A549 (cell line): Measurements from ENCODE around the gene FKBP15. TPM values are rescaled to one million over a fixed set of nuclear protein-coding genes. Genes with fewer than 3 reads are reported as not detected.

ENCODE experiments used
- ATAC-seq, 2 experiments: fragments of 200-7000 bp in 1 of 2; fragments of >200 bp in 1 of 2; cut with Nextera tagmentation in 1 of 2; cut with Tn5 transposase in 1 of 2; 3 replicates each; pipeline versions ENCODE4 v1.8.0 to v1.9.1; 2018 to 2020; ENCODE audit warnings: mild to moderate bottlenecking in 1 of 2, moderate library complexity in 1 of 2
- CTCF ChIA-PET: fragments of 300-600 bp; sonication (Branson Sonifier 250); formaldehyde crosslinking; extraction: SDS; loops from one replicate; lab custom pipeline; 2021; ENCODE audit warnings: antibody characterized with exemption, inconsistent platforms; lab: Yijun Ruan, JAX
- POLR2A ChIA-PET: fragments of 350-600 bp; formaldehyde crosslinking; extraction: SDS; loops from one replicate; lab custom pipeline; 2021; ENCODE audit warnings: antibody characterized with exemption, inconsistent platforms; lab: Yijun Ruan, JAX
- DNase-seq, 2 experiments: peaks; one replicate each; pipeline versions ENCODE4 v3.0.0 to v3.0.0-alpha.2; 2011 to 2016; ENCODE audit warnings: low read depth in 1 of 2, low spot score in 1 of 2
- FAIRE-seq: peaks from 2 replicates; lab custom pipeline; 2011; peaks lifted over from hg19 to GRCh38; lab: Jason Lieb, UNC
- H3K27ac ChIP-seq, 2 experiments: fragments of >200 bp; sonication (Bioruptor Twin); formaldehyde crosslinking; 3 replicates each; pipeline ENCODE4 v1.5.1; 2016 to 2017
- H3K4me1 ChIP-seq: fragments of >200 bp; sonication (Bioruptor Twin); formaldehyde crosslinking; 3 replicates; pipeline ENCODE4 v1.6.1; 2016
- H3K4me2 ChIP-seq: fragments of >200 bp; sonication (Bioruptor Twin); formaldehyde crosslinking; 3 replicates; pipeline ENCODE4 v1.6.1; 2016
- H3K4me3 ChIP-seq: fragments of >200 bp; sonication (Bioruptor Twin); formaldehyde crosslinking; 3 replicates; pipeline ENCODE4 v1.5.1; 2016
- H3K9me3 ChIP-seq: fragments of >200 bp; sonication (Bioruptor Twin); formaldehyde crosslinking; 3 replicates; pipeline ENCODE4 v1.6.1; 2016
- CBX2 ChIP-seq: fragments of 200-600 bp; sonication (generic); IDR thresholded peaks from 2 replicates; pipeline ENCODE4 v1.6.1; 2016; ENCODE audit warnings: low read depth, mild to moderate bottlenecking, borderline replicate concordance
- CEBPB ChIP-seq, 2 experiments: fragments of >200 bp in 1 of 2; sonication (Bioruptor Twin) in 1 of 2; formaldehyde crosslinking in 1 of 2; IDR thresholded peaks; 2 replicates each; pipeline ENCODE4 v1.6.1; 2012 to 2016
- CHD2 ChIP-seq: fragments of 150-350 bp; IDR thresholded peaks from 2 replicates; pipeline ENCODE4 v1.6.1; 2014; ENCODE audit warnings: low read length; ENCODE audit not compliant: partially characterized antibody
- CHD4 ChIP-seq: fragments of 200-600 bp; sonication (generic); IDR thresholded peaks from 2 replicates; pipeline ENCODE4 v1.6.1; 2016; ENCODE audit warnings: antibody characterized with exemption, mild to moderate bottlenecking, borderline replicate concordance
- EHF ChIP-seq: fragments of 250-450 bp; sonication (Bioruptor Pico); IDR thresholded peaks from 2 replicates; pipeline ENCODE4 v1.5.0; 2020; ENCODE audit warnings: mild to moderate bottlenecking
- EHMT2 ChIP-seq: fragments of 200-600 bp; sonication (generic); IDR thresholded peaks from 2 replicates; pipeline ENCODE4 v1.6.1; 2016; ENCODE audit warnings: antibody characterized with exemption, low read depth, mild to moderate bottlenecking, moderate library complexity
- FOSB ChIP-seq: fragments of 250-450 bp; sonication (Bioruptor Pico); IDR thresholded peaks from 2 replicates; pipeline ENCODE4 v1.5.0; 2020; ENCODE audit warnings: mild to moderate bottlenecking, moderate library complexity
- FOXS1 ChIP-seq: fragments of 250-450 bp; sonication (Bioruptor Pico); IDR thresholded peaks from 2 replicates; pipeline ENCODE4 v1.5.0; 2020; ENCODE audit warnings: mild to moderate bottlenecking, moderate library complexity
- HDAC2 ChIP-seq: fragments of 200-600 bp; sonication (generic); IDR thresholded peaks from 2 replicates; pipeline ENCODE4 v1.6.1; 2016
- HEYL ChIP-seq: fragments of 250-450 bp; sonication (Bioruptor Pico); IDR thresholded peaks from 2 replicates; pipeline ENCODE4 v1.8.0; 2021; ENCODE audit warnings: mild to moderate bottlenecking, moderate library complexity
- JUNB ChIP-seq: fragments of >200 bp; sonication (Bioruptor Twin); formaldehyde crosslinking; IDR thresholded peaks from 2 replicates; pipeline ENCODE4 v1.6.1; 2016
- NPAS2 ChIP-seq: fragments of 250-450 bp; sonication (Bioruptor Pico); IDR thresholded peaks from 2 replicates; pipeline ENCODE4 v1.8.0; 2022; ENCODE audit warnings: mild to moderate bottlenecking, moderate library complexity, borderline replicate concordance
- NR3C1 ChIP-seq: fragments of >200 bp; sonication (Bioruptor Twin); formaldehyde crosslinking; IDR thresholded peaks from 3 replicates; pipeline ENCODE4 v1.6.1; 2017
- PHF8 ChIP-seq: fragments of 200-600 bp; sonication (generic); IDR thresholded peaks from 2 replicates; pipeline ENCODE4 v1.6.1; 2016; ENCODE audit warnings: low read depth, mild to moderate bottlenecking, antibody characterized with exemption, moderate library complexity, borderline replicate concordance
- RNF2 ChIP-seq: fragments of 200-600 bp; sonication (generic); IDR thresholded peaks from 2 replicates; pipeline ENCODE4 v1.6.1; 2016; ENCODE audit warnings: low read depth, mild to moderate bottlenecking, antibody characterized with exemption, moderate library complexity, borderline replicate concordance
- SREBF2 ChIP-seq: fragments of 450-650 bp; IDR thresholded peaks from 2 replicates; pipeline ENCODE4 v1.6.1; 2014; ENCODE audit warnings: mild to moderate bottlenecking, moderate library complexity
- TFCP2L1 ChIP-seq: fragments of 250-450 bp; sonication (Bioruptor Pico); IDR thresholded peaks from 2 replicates; pipeline ENCODE4 v1.5.0; 2021; ENCODE audit warnings: mild to moderate bottlenecking
- TP53 ChIP-seq: fragments of 250-450 bp; sonication (Bioruptor Pico); IDR thresholded peaks from 2 replicates; pipeline ENCODE4 v1.5.0; 2021; ENCODE audit warnings: mild to moderate bottlenecking, moderate library complexity
- ZFP36 ChIP-seq: fragments of 450-650 bp; IDR thresholded peaks from 2 replicates; pipeline ENCODE4 v1.6.1; 2014; ENCODE audit warnings: borderline replicate concordance; ENCODE audit not compliant: partially characterized antibody
- ZNF302 ChIP-seq: fragments of 250-450 bp; sonication (Bioruptor Pico); IDR thresholded peaks from 2 replicates; pipeline ENCODE4 v1.9.0; 2021; ENCODE audit warnings: inconsistent platforms, mild to moderate bottlenecking, moderate library complexity
- ZSCAN20 ChIP-seq: fragments of 250-450 bp; sonication (Bioruptor Pico); IDR thresholded peaks from 2 replicates; pipeline ENCODE4 v1.8.0; 2022; ENCODE audit warnings: mild to moderate bottlenecking, moderate library complexity
- WGBS: methylation state at CpG from one replicate; pipeline ENCODE4 v1.1.6; 2017; ENCODE audit errors: missing lambda C conversion rate; 5-methylcytosine and 5-hydroxymethylcytosine counted together
- polyA plus RNA-seq, 4 experiments: library from polyadenylated mRNA; depleted of rRNA in 3 of 4; stranded (reverse); fragments of >200 nt; fragmentation: RNase III in 1 of 4; extraction: RNeasy Plus Mini Kit Qiagen cat#74134 plus additional on column Dnase treatment in 1 of 4; gene quantifications; 2 replicates in 3 of 4; 3 replicates in 1 of 4; pipeline ENCODE4 v1.2.3, GENCODE V29; 2011 to 2017
- TF ChIP-seq, protein P1 (sequence below): fragments of 250-450 bp; sonication (Bioruptor Pico); IDR thresholded peaks from 2 replicates; pipeline ENCODE4 v1.5.0; 2020; ENCODE audit warnings: low read depth, mild to moderate bottlenecking, moderate library complexity
- TF ChIP-seq, protein P2 (sequence below): fragments of 200-600 bp; sonication (generic); IDR thresholded peaks from 2 replicates; pipeline ENCODE4 v1.6.1; 2016; ENCODE audit warnings: antibody characterized with exemption, mild to moderate bottlenecking, moderate library complexity
- TF ChIP-seq, protein P3 (sequence below): IDR thresholded peaks from 2 replicates; pipeline ENCODE4 v1.6.1; 2012
- TF ChIP-seq, protein P4 (sequence below): IDR thresholded peaks from 2 replicates; pipeline ENCODE4 v1.6.1; 2012
- TF ChIP-seq, protein P5 (sequence below): fragments of 450-650 bp; IDR thresholded peaks from 2 replicates; pipeline ENCODE4 v1.6.1; 2014; ENCODE audit warnings: antibody characterized with exemption

FKBP15 gene
- polyA plus RNA-seq, 2 of the 4 experiments (the other 2 are of a cell fraction): 14.1 to 26.0 TPM

DNA sequence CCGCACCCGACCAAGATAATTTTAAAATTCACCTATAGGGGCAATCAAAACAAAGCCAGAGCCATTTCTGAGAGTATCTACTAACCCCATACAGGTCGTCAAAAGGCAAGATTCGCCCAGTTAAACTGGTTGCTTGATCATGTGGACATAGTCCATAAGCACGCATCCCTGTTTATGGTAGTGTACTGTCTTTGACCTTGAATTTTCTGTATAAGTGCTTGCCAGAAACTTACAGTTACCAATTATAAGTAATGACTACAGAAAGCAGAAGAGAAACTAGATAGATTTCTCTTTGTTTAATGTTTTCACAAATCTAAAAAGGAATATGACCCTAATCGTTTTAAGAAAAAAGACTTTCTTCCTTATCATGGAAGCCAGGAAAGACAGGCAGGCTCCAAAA lies 25.9 kb upstream of the FKBP15 start:
- TF ChIP-seq FOSB (no peak), ZFP36 (no peak), EHF (CRISPR knock-in tag) (no peak), RNF2 (no peak), TFCP2L1 (no peak), EHMT2 (no peak), JUNB (no peak), NR3C1 (no peak), PHF8 (no peak), ZSCAN20 (CRISPR knock-in tag) (no peak), HEYL (CRISPR knock-in tag) (no peak)
- TF ChIP-seq, protein P1, sequence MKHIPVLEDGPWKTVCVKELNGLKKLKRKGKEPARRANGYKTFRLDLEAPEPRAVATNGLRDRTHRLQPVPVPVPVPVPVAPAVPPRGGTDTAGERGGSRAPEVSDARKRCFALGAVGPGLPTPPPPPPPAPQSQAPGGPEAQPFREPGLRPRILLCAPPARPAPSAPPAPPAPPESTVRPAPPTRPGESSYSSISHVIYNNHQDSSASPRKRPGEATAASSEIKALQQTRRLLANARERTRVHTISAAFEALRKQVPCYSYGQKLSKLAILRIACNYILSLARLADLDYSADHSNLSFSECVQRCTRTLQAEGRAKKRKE: no peak
- TF ChIP-seq, protein P2, sequence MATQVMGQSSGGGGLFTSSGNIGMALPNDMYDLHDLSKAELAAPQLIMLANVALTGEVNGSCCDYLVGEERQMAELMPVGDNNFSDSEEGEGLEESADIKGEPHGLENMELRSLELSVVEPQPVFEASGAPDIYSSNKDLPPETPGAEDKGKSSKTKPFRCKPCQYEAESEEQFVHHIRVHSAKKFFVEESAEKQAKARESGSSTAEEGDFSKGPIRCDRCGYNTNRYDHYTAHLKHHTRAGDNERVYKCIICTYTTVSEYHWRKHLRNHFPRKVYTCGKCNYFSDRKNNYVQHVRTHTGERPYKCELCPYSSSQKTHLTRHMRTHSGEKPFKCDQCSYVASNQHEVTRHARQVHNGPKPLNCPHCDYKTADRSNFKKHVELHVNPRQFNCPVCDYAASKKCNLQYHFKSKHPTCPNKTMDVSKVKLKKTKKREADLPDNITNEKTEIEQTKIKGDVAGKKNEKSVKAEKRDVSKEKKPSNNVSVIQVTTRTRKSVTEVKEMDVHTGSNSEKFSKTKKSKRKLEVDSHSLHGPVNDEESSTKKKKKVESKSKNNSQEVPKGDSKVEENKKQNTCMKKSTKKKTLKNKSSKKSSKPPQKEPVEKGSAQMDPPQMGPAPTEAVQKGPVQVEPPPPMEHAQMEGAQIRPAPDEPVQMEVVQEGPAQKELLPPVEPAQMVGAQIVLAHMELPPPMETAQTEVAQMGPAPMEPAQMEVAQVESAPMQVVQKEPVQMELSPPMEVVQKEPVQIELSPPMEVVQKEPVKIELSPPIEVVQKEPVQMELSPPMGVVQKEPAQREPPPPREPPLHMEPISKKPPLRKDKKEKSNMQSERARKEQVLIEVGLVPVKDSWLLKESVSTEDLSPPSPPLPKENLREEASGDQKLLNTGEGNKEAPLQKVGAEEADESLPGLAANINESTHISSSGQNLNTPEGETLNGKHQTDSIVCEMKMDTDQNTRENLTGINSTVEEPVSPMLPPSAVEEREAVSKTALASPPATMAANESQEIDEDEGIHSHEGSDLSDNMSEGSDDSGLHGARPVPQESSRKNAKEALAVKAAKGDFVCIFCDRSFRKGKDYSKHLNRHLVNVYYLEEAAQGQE: no peak
- TF ChIP-seq, all 56 proteins: peak for 0
- H3K9me3 ChIP-seq: 0 out of 3 replicates have a peak, but pooled peaks cover 4% of the 10 kb centered on the region
- POLR2A ChIA-PET: no interaction called here
- ATAC-seq (no peak), FAIRE-seq (no peak), DNase-seq (no peak)
- 91% methylated on average over 6 of the region's 6 CpGs for WGBS
- no peak overlapping the region for H3K4me2 ChIP-seq
- H3K4me1 ChIP-seq: no peaks in the 10 kb centered on the region
- H3K27ac ChIP-seq: no peak overlapping the region
- CTCF ChIA-PET: interaction anchor here (1.2 kb wide), 1 partner anchor 15 kb away, joined by 3 read pairs; no protein-coding TSS in a partner anchor
- no peak overlapping the region for H3K4me3 ChIP-seq

DNA sequence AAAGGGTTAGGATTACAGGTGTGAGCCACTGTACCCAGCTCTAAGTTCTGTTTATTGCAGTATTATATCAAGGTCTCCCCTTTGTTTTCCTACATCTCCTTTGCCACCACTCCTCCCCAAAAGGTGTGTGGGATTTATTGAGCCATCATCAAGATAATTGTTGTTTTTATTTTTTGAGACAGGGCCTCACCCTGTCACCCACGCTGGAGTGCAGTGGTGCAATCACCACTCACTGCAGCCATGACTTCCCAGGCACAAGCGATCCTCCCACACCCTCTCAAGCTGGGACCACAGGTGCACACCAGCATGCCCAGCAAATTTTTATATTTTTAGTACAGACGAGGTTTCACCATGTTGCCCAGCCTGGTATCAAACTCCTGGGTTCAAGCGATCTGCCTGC lies 24.8 kb upstream of the FKBP15 start:
- ChIA-PET CTCF (no interaction called here), POLR2A (no interaction called here)
- H3K4me3 ChIP-seq: no peak overlapping the region
- TF ChIP-seq SREBF2: no peak
- no peak for TF ChIP-seq TP53 (CRISPR knock-in tag)
- no peak for TF ChIP-seq ZNF302 (CRISPR knock-in tag)
- TF ChIP-seq, protein P3, sequence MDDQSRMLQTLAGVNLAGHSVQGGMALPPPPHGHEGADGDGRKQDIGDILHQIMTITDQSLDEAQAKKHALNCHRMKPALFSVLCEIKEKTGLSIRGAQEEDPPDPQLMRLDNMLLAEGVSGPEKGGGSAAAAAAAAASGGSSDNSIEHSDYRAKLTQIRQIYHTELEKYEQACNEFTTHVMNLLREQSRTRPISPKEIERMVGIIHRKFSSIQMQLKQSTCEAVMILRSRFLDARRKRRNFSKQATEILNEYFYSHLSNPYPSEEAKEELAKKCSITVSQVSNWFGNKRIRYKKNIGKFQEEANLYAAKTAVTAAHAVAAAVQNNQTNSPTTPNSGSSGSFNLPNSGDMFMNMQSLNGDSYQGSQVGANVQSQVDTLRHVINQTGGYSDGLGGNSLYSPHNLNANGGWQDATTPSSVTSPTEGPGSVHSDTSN: no peak
- TF ChIP-seq EHMT2: no peak
- TF ChIP-seq CHD4: no peak
- TF ChIP-seq, protein P4, sequence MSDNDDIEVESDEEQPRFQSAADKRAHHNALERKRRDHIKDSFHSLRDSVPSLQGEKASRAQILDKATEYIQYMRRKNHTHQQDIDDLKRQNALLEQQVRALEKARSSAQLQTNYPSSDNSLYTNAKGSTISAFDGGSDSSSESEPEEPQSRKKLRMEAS: no peak
- TF ChIP-seq FOXS1 (CRISPR knock-in tag): no peak
- TF ChIP-seq CEBPB (IDR thresholded peaks at IDR 0.05): no peak
- TF ChIP-seq, protein P5, sequence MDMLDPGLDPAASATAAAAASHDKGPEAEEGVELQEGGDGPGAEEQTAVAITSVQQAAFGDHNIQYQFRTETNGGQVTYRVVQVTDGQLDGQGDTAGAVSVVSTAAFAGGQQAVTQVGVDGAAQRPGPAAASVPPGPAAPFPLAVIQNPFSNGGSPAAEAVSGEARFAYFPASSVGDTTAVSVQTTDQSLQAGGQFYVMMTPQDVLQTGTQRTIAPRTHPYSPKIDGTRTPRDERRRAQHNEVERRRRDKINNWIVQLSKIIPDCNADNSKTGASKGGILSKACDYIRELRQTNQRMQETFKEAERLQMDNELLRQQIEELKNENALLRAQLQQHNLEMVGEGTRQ: no peak
- TF ChIP-seq CHD2: no peak
- no peak for TF ChIP-seq CBX2
- TF ChIP-seq NPAS2 (CRISPR knock-in tag): no peak
- no peak for TF ChIP-seq HDAC2
- ATAC-seq (no peak), FAIRE-seq (no peak), DNase-seq (no peak)
- 94% methylated on average over 4 of the region's 4 CpGs for WGBS
- no peak overlapping the region for H3K4me2 ChIP-seq
- H3K27ac ChIP-seq: no peak overlapping the region
- 0 out of 3 replicates have a peak, but pooled peaks cover 3% of the 10 kb centered on the region for H3K9me3 ChIP-seq
- H3K4me1 ChIP-seq: no peaks in the 10 kb centered on the region
